IPS DF 6.9 (cell line): ENCODE results near the gene ATG16L1.

ENCODE experiments used
- DNase-seq: peaks from one replicate; pipeline ENCODE4 v3.0.0-alpha.2; 2013; ENCODE audit warnings: low read depth, low spot score
- H3K27ac ChIP-seq: one replicate; pipeline ENCODE4 v1.5.1; 2013; ENCODE audit warnings: low read length, control low read depth
- H3K27me3 ChIP-seq: 2 replicates; pipeline ENCODE4 v1.6.1; 2013; ENCODE audit warnings: mild to moderate bottlenecking, low read length; ENCODE audit not compliant: control insufficient read depth, insufficient read depth
- H3K36me3 ChIP-seq: 2 replicates; pipeline ENCODE4 v1.6.1; 2013; ENCODE audit warnings: low read length; ENCODE audit not compliant: control insufficient read depth, insufficient read depth
- H3K4me1 ChIP-seq: 2 replicates; pipeline ENCODE4 v1.6.1; 2013; ENCODE audit warnings: low read length; ENCODE audit not compliant: control insufficient read depth, insufficient read depth
- H3K4me3 ChIP-seq: 2 replicates; pipeline ENCODE4 v1.5.1; 2013; ENCODE audit warnings: mild to moderate bottlenecking, low read length
- H3K9me3 ChIP-seq: 2 replicates; pipeline ENCODE4 v1.6.1; 2013; ENCODE audit warnings: low read length, inconsistent platforms; ENCODE audit not compliant: control insufficient read depth, insufficient read depth
- WGBS: extraction: QIAGEN DNeasy Blood & Tissue Kit; methylation state at CpG from one replicate; pipeline ENCODE4 v1.1.7; 2013; ENCODE audit warnings: mixed read lengths, missing lambda C conversion rate; ENCODE audit not compliant: insufficient read length, insufficient coverage; 5-methylcytosine and 5-hydroxymethylcytosine counted together

ATG16L1 gene

GRCh38 chr2:233258211-233258610 lies 6.7 kb downstream of the ATG16L1 start:
- WGBS: no CpG with 5 or more reads among the region's 2 CpGs

GRCh38 chr2:233259730-233260129 lies 8.3 kb downstream of the ATG16L1 start:
- DNase-seq: no peak
- Histone ChIP-seq H3K27me3 (no peaks in the 10 kb centered on the region; the same call in 1 of the 2 replicates), H3K4me3 (no peak overlapping the region), H3K36me3 (peaks cover 26% of the 10 kb centered on the region), H3K9me3 (no peaks in the 10 kb centered on the region), H3K4me1 (no peaks in the 10 kb centered on the region), H3K27ac (no peak overlapping the region)
- no CpG with 5 or more reads among the region's 1 CpG for WGBS

More at GRCh38 chr2:233258211-233258610, 6.7 kb downstream of the ATG16L1 start:
- Histone ChIP-seq H3K36me3 (peaks cover 13% of the 10 kb centered on the region), H3K27ac (no peak overlapping the region), H3K4me3 (no peak overlapping the region), H3K9me3 (no peaks in the 10 kb centered on the region), H3K27me3 (no peaks in the 10 kb centered on the region; the same call in 1 of the 2 replicates), H3K4me1 (no peaks in the 10 kb centered on the region)
- DNase-seq: no peak

- DNase-seq: no peak
- no peaks in the 10 kb centered on the region; the same call in 1 of the 2 replicates for H3K27me3 ChIP-seq
- H3K4me1 ChIP-seq: no peaks in the 10 kb centered on the region
- no CpG with 5 or more reads among the region's 5 CpGs for WGBS
- H3K4me3 ChIP-seq: no peak overlapping the region
- H3K36me3 ChIP-seq: peaks cover 29% of the 10 kb centered on the region
- H3K27ac ChIP-seq: no peak overlapping the region
- no peaks in the 10 kb centered on the region for H3K9me3 ChIP-seq
These were observed 9.2 kb downstream of the ATG16L1 start for GRCh38 chr2:233260661-233261060.

- Histone ChIP-seq H3K4me3 (no peak overlapping the region), H3K9me3 (no peaks in the 10 kb centered on the region), H3K36me3 (peaks cover 36% of the 10 kb centered on the region), H3K27ac (no peak overlapping the region), H3K4me1 (no peaks in the 10 kb centered on the region), H3K27me3 (no peaks in the 10 kb centered on the region; the same call in 1 of the 2 replicates)
- no peak for DNase-seq
- WGBS: no CpG with 5 or more reads among the region's 9 CpGs
These were observed 10.5 kb downstream of the ATG16L1 start for GRCh38 chr2:233261819-233262555.

- DNase-seq: no peak
- H3K4me1 ChIP-seq: no peaks in the 10 kb centered on the region
- WGBS: no CpG with 5 or more reads among the region's 5 CpGs
- H3K36me3 ChIP-seq: peaks cover 37% of the 10 kb centered on the region
- no peaks in the 10 kb centered on the region; the same call in 1 of the 2 replicates for H3K27me3 ChIP-seq
- no peaks in the 10 kb centered on the region for H3K9me3 ChIP-seq
- H3K4me3 ChIP-seq: no peak overlapping the region
- H3K27ac ChIP-seq: no peak overlapping the region
These were observed 11.1 kb downstream of the ATG16L1 start for GRCh38 chr2:233262562-233262961.

GRCh38 chr2:233263045-233263570 lies 11.6 kb downstream of the ATG16L1 start:
- no peaks in the 10 kb centered on the region; the same call in 1 of the 2 replicates for H3K27me3 ChIP-seq
- WGBS: no CpG with 5 or more reads among the region's 6 CpGs
- no peaks in the 10 kb centered on the region for H3K4me1 ChIP-seq
- H3K27ac ChIP-seq: no peak overlapping the region
- H3K4me3 ChIP-seq: no peak overlapping the region
- H3K9me3 ChIP-seq: no peaks in the 10 kb centered on the region
- no peak for DNase-seq
- H3K36me3 ChIP-seq: peaks cover 41% of the 10 kb centered on the region

GRCh38 chr2:233264667-233265066 lies 13.2 kb downstream of the ATG16L1 start:
- H3K9me3 ChIP-seq: no peaks in the 10 kb centered on the region
- DNase-seq: no peak
- H3K4me3 ChIP-seq: no peak overlapping the region
- no peak overlapping the region for H3K27ac ChIP-seq
- WGBS: no CpG with 5 or more reads among the region's 8 CpGs
- peaks cover 41% of the 10 kb centered on the region for H3K36me3 ChIP-seq
- H3K4me1 ChIP-seq: no peaks in the 10 kb centered on the region
- H3K27me3 ChIP-seq: no peaks in the 10 kb centered on the region

GRCh38 chr2:233265899-233266431 lies 14.5 kb downstream of the ATG16L1 start:
- Histone ChIP-seq H3K4me3 (no peak overlapping the region), H3K36me3 (peaks cover 41% of the 10 kb centered on the region), H3K9me3 (no peaks in the 10 kb centered on the region), H3K4me1 (no peaks in the 10 kb centered on the region), H3K27me3 (no peaks in the 10 kb centered on the region), H3K27ac (no peak overlapping the region)
- WGBS: no CpG with 5 or more reads among the region's 10 CpGs
- DNase-seq: no peak

- H3K27ac ChIP-seq: no peak overlapping the region
- WGBS: 100% methylated on average over 1 of the region's 4 CpGs
- no peaks in the 10 kb centered on the region for H3K4me1 ChIP-seq
- DNase-seq: no peak
- H3K9me3 ChIP-seq: no peaks in the 10 kb centered on the region
- no peaks in the 10 kb centered on the region for H3K27me3 ChIP-seq
- peaks cover 42% of the 10 kb centered on the region for H3K36me3 ChIP-seq
- no peak overlapping the region for H3K4me3 ChIP-seq
These were observed 15.0 kb downstream of the ATG16L1 start for GRCh38 chr2:233266481-233266880.

- no peak for DNase-seq
- no peaks in the 10 kb centered on the region for H3K4me1 ChIP-seq
- no peak overlapping the region for H3K27ac ChIP-seq
- H3K4me3 ChIP-seq: no peak overlapping the region
- WGBS: no CpG with 5 or more reads among the region's 6 CpGs
- peaks cover 36% of the 10 kb centered on the region for H3K36me3 ChIP-seq
- no peaks in the 10 kb centered on the region for H3K27me3 ChIP-seq
- H3K9me3 ChIP-seq: no peaks in the 10 kb centered on the region
These were observed 16.2 kb downstream of the ATG16L1 start for GRCh38 chr2:233267516-233268245.
